Stimulated activated CD4-positive, alpha-beta T cell treated with anti-CD3 and anti-CD28 coated beads, Interleukin-4, amount 100 ng/mL, for 48 hours (primary cell): ENCODE data around the gene FAM151A.

ENCODE experiments used
- DNase-seq, 2 donors: peaks; one replicate each; pipeline ENCODE4 v3.0.0-alpha.2; 2020; ENCODE audit warnings: low read depth in 2 of 2

The FAM151A gene

GRCh38 chr1:54579337-54579781 is 44.0 kb downstream of the FAM151A start:
- DNase-seq, result no peak

GRCh38 chr1:54577612-54578011 is 45.7 kb downstream of the FAM151A start:
- DNase-seq, result no peak

GRCh38 chr1:54575605-54576290 is 47.6 kb downstream of the FAM151A start:
- no peak for DNase-seq

- no peak for DNase-seq
These were observed 48.2 kb downstream of the FAM151A start for GRCh38 chr1:54575161-54575560.

- no peak for DNase-seq
These were observed 49.1 kb downstream of the FAM151A start for GRCh38 chr1:54574158-54574778.

DNA sequence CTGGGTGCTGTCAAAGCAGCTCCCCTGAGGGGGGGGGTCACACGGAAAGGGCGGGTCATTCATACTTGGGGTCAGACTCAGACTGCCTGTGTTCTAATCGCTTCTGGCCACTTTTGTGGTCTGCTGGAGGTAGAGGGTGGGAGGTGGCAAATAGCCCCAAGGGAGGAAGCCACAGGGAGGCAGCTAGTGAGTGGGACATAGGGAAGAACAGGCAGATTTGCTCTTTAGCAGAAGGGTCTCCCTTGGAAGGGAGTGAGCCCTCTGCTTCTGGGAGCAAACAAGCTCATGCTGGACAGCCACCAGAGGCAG is 50.8 kb downstream of the FAM151A start:
- no peak for DNase-seq

DNA sequence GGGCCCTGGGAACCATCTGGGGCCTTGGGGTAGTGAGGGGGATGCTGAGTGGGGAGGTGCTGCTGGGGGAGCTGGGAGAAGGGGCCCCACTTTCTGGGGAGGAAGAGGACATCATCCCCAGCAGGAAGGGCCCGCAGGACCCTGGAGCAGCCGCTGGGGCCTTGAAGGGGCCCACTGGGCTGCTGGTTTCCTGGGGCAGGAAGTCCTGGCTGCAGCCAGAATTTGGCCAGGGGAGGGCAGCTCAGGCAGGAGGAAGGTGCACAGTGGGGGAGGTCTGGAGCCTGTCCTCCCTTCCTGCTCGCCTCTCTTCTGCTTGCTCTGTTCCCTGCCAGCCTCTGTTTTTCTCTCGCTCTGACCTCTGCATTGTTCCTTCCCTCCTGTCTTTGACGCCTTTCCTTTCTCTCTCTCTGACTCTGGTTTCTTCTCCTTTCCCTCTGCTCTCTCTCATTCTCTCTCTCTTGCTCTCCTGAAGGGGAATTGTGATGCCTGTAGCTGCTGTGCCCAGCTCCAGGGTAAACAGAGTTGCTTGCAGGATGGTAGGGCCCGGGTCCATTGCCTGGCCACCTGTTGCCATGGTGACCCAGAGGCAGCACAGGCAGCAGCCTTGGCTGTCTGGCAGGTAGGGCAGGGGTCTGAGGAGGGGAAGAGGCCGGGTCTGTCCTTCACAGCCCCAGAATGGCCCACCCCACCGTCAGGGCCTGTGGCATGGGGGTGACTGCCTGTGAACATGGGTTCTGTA is 51.4 kb downstream of the FAM151A start:
- DNase-seq, result no peak

DNA sequence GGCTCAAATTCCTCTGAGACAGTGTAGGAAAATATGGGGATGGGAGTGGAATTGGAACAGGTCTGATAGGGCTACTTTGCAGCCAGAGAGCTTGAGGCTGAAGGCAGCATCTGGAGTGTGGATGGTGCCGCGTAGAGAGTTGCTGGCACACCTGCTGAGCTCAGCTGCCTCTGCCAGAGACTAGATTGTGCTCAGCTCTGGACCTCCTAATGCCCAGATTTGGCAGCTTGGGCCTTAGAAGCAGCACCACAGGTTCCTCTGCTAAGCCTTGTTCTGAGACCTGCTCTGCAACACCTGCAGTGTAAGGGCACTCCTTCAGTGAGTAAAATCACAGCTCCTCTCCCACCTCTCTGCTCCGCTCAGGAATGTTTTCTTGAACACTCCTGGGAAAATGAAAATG is 52.0 kb downstream of the FAM151A start:
- no peak for DNase-seq

DNA sequence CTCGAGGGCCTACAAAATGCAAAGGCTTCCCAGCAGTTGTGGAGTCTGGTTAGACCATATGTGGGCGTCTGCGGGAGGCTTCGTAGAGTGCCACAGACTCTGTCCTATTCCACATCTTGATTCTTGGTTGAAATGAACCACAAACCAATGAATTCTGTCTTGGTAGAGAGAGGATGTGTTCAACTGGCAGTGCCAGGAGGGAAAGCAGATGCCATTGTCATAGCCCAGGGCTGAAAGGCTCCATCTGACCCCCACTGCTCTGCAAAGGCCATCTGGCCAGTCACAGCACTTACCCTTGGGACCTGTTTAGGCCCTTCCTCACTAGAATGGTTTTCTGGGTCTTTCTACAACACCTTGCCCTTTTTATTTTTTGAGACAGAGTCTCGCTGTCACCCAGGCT is 53.2 kb downstream of the FAM151A start:
- no peak for DNase-seq

GRCh38 chr1:54569339-54569738 is 54.0 kb downstream of the FAM151A start:
- DNase-seq, result no peak

DNA sequence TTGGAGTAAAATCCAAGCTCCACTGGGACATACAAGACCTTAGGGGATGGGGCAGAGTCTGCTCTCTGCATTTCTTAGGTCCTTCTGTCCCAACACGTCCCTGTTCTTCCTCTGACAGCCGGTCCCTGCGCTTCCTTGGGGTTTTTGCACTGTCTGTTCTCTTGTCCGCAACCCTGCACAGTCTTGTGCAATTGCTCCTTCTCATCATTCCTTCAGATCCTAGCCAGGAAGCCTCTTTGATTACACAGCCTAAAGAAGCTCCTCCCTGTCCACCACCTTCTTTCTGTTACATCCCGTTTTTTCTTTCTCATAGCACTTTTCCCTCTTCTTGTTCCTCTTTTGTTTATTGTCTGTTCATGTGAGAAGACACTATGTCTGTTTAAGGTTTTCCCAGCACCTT is 55.4 kb downstream of the FAM151A start:
- no peak for DNase-seq

DNA sequence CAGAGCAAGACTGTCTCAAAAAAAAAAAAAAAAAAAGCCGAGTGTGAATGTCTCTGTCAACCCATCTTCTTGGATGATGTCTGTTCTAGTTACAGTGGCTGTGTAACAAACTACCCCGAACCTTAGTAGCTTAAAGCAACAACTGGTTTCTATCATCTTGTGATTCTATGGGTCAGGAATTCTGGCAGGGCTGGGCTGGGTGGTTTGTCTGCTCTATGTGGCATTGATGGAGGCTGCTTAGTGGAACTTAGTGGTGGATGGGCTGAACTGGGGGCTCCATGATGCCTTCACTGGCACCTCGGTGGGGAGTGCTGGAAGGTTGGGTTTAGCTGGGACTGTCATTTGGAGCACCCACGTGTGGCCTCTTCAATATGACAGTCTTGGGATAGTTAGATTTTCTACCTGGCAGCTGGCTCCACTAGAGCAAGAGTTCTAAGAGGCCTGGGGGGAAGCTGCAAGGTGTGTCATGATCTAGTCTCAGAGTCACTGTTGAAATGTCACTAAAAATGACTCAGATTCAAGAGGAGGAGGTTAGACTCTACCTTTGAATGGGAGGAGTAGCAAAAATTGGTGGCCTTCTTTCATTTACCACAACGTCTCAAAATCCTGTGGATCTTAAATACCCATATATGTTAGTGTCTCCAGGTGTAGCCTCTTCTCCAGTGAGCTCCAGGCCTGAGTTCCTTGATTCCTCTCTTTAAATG is 56.7 kb downstream of the FAM151A start:
- no peak for DNase-seq

GRCh38 chr1:54565113-54565501 is 58.2 kb downstream of the FAM151A start:
- no peak for DNase-seq

DNA sequence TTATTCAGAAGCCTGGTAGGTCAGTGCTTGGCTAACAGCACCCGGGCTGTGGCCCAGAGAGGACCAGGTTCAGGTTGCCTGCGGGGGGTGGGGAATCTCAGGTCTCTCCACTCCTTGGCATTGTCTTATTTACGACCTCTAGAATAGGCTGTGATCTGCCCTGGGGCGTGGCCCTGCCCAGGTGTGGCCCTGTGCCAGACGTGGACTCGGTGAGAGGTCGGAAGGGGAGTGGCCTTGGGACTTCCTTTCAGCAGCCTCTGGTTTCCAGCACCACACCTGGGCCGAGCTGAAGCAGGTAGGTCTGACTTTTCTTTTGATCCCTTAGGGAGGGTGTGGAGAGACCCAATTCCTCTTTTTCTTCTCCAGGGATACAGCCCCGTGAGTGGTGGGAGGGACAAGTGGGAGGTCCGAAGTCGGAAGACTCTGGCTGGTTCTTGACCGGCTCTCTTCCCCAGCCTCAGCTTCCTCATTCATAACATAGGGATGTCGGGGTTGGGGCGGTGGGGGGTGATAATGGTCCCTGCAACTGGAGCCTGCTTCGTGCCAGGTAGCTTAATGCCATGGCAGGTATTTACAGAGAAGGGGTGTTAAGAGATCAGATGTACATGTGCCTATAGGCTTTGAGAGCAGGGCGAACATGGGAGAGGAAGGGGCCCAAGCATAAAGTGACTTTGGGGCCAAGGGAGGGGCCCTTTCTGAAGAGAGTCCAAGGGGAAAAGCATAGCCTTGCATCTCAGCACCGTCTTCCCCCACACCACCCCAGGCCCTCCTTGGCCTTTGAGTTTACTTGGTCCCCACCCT is 58.8 kb downstream of the FAM151A start:
- no peak for DNase-seq

DNA sequence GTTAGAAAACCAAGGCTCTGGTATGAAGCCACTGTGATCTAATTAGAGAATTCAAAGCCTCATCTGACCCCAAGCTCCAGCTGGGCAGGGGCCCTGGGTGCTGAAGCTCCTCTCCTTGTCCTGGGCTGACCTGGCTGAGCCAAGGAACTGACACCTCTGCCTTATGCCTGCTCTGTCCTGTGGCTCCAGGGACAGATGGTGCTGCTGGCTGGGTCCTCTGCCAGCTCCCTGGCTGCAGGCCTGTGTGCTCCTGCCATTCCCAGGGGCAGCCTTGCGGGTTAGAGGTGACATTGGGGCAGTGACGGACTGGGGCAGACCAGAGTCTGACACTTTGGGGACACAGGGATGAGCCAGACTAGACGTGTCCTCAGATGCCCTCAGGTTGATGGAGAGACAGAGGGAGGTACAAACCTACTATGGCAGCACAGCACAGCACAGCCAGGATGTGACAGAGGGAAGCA is 63.5 kb downstream of the FAM151A start:
- no peak for DNase-seq
